Hepatocyte (in vitro differentiated cells): Measurements from ENCODE around the gene TAL1. TPM values are rescaled to one million over a fixed set of nuclear protein-coding genes. Genes with fewer than 3 reads are reported as not detected.

ENCODE experiments used
- DNase-seq: peaks from one replicate; pipeline ENCODE4 v3.0.0-alpha.2; 2016; ENCODE audit warnings: low spot score
- H2AFZ ChIP-seq: fragments of 200-600 bp; sonication (generic); 2 replicates; pipeline ENCODE4 v1.6.0; 2016; ENCODE audit warnings: antibody characterized with exemption, mild to moderate bottlenecking
- H3K27ac ChIP-seq: fragments of 200-600 bp; sonication (generic); 2 replicates; pipeline ENCODE4 v1.5.1; 2016; ENCODE audit warnings: mild to moderate bottlenecking
- H3K27me3 ChIP-seq: fragments of 200-600 bp; sonication (generic); 2 replicates; pipeline ENCODE4 v1.6.1; 2016
- H3K36me3 ChIP-seq: fragments of 200-600 bp; sonication (generic); replicated peaks from 2 replicates; pipeline ENCODE4 v1.5.1; 2016; ENCODE audit warnings: low read depth; ENCODE audit not compliant: insufficient read depth
- H3K4me1 ChIP-seq: fragments of 200-600 bp; sonication (generic); 2 replicates; pipeline ENCODE4 v1.5.1; 2016; ENCODE audit warnings: mild to moderate bottlenecking, moderate library complexity; ENCODE audit not compliant: insufficient read depth
- H3K4me2 ChIP-seq: fragments of 200-600 bp; sonication (generic); 2 replicates; pipeline ENCODE4 v1.6.0; 2016
- H3K4me3 ChIP-seq: fragments of 200-600 bp; sonication (generic); 2 replicates; pipeline ENCODE4 v1.5.1; 2016; ENCODE audit warnings: mild to moderate bottlenecking
- H3K79me2 ChIP-seq: fragments of 200-600 bp; sonication (generic); 2 replicates; pipeline ENCODE4 v1.6.0; 2017; ENCODE audit warnings: mild to moderate bottlenecking
- H3K9me2 ChIP-seq: fragments of 200-600 bp; sonication (generic); replicated peaks from 2 replicates; pipeline ENCODE4 v1.6.0; 2017; ENCODE audit warnings: mild to moderate bottlenecking; ENCODE audit not compliant: insufficient read depth
- H3K9me3 ChIP-seq: fragments of 200-600 bp; sonication (generic); 2 replicates; pipeline ENCODE4 v1.5.1; 2016; ENCODE audit warnings: low read depth, mild to moderate bottlenecking
- H4K20me1 ChIP-seq: fragments of 200-600 bp; sonication (generic); 2 replicates; pipeline ENCODE4 v1.6.0; 2016; ENCODE audit warnings: mild to moderate bottlenecking; ENCODE audit not compliant: insufficient read depth, poor library complexity, severe bottlenecking
- EZH2 ChIP-seq: fragments of 200-600 bp; sonication (generic); IDR thresholded peaks from 2 replicates; pipeline ENCODE4 v1.6.1; 2016; ENCODE audit warnings: antibody characterized with exemption, mild to moderate bottlenecking, borderline replicate concordance
- EZH2phosphoT487 ChIP-seq: fragments of 200-600 bp; sonication (generic); IDR thresholded peaks from one replicate; pipeline ENCODE4 v1.6.1; 2018; ENCODE audit warnings: antibody characterized with exemption, mild to moderate bottlenecking, low read depth, moderate library complexity; ENCODE audit not compliant: unreplicated experiment, severe bottlenecking
- WGBS: methylation state at CpG from one replicate; pipeline ENCODE4 v1.1.6; 2016; ENCODE audit warnings: low lambda C conversion rate; ENCODE audit errors: missing lambda C conversion rate; 5-methylcytosine and 5-hydroxymethylcytosine counted together
- polyA plus RNA-seq: library from polyadenylated mRNA; unstranded; fragments of >200 nt; fragmentation: Nextera tagmentation; extraction: Ambion mirVana; gene quantifications from 2 replicates; pipeline ENCODE4 v1.2.1, GENCODE V29; 2016
- total RNA-seq: library from RNA; depleted of rRNA; stranded (reverse); fragments of >200 nt; gene quantifications from 2 replicates; pipeline ENCODE4 v1.2.3, GENCODE V29; 2014
- TF ChIP-seq, protein P1 (sequence below): fragments of 200-600 bp; sonication (generic); IDR thresholded peaks from 2 replicates; pipeline ENCODE4 v1.5.1; 2016; ENCODE audit warnings: antibody characterized with exemption, mild to moderate bottlenecking; ENCODE audit not compliant: poor library complexity

TAL1 gene
- total and polyA plus RNA-seq, 2 experiments from 2014 or later = 0.13 TPM; not detected in 1

DNA sequence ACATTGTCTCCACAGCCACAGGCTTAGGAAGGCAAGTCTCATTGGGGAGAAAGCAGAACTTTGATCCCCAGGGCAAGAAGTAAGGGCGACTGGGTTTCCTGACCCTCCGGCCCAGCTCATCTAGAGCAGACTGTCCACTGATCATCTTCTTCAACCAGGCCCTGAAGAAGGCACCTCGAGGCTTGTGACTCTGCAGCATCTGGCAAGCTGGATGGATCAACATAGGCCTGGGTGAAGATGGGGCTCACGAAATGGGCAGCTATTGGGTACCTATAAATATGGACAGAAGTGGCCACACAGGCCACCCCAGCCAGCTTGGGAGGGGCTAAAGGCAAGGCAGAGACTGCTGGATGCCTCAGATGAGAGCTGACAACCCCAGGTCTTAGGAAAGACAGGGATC is 13.0 kb downstream of the TAL1 start:
- 86% methylated on average over 4 of the region's 4 CpGs for WGBS
- Histone ChIP-seq H3K4me2 (no peak overlapping the region), H3K27ac (no peak overlapping the region), H3K36me3 (no peaks in the 10 kb centered on the region), H4K20me1 (no peaks in the 10 kb centered on the region), H3K79me2 (no peaks in the 10 kb centered on the region), H3K4me1 (peaks cover 7% of the 10 kb centered on the region), H3K9me2 (no peaks in the 10 kb centered on the region), H3K27me3 (peaks cover 32% of the 10 kb centered on the region), H2AFZ (no peak overlapping the region), H3K9me3 (no peaks in the 10 kb centered on the region), H3K4me3 (no peak overlapping the region)
- TF ChIP-seq, protein P1, sequence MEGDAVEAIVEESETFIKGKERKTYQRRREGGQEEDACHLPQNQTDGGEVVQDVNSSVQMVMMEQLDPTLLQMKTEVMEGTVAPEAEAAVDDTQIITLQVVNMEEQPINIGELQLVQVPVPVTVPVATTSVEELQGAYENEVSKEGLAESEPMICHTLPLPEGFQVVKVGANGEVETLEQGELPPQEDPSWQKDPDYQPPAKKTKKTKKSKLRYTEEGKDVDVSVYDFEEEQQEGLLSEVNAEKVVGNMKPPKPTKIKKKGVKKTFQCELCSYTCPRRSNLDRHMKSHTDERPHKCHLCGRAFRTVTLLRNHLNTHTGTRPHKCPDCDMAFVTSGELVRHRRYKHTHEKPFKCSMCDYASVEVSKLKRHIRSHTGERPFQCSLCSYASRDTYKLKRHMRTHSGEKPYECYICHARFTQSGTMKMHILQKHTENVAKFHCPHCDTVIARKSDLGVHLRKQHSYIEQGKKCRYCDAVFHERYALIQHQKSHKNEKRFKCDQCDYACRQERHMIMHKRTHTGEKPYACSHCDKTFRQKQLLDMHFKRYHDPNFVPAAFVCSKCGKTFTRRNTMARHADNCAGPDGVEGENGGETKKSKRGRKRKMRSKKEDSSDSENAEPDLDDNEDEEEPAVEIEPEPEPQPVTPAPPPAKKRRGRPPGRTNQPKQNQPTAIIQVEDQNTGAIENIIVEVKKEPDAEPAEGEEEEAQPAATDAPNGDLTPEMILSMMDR = no peak
- no peak for TF ChIP-seq EZH2phosphoT487
- TF ChIP-seq EZH2 = no peak
- no peak for DNase-seq

DNA sequence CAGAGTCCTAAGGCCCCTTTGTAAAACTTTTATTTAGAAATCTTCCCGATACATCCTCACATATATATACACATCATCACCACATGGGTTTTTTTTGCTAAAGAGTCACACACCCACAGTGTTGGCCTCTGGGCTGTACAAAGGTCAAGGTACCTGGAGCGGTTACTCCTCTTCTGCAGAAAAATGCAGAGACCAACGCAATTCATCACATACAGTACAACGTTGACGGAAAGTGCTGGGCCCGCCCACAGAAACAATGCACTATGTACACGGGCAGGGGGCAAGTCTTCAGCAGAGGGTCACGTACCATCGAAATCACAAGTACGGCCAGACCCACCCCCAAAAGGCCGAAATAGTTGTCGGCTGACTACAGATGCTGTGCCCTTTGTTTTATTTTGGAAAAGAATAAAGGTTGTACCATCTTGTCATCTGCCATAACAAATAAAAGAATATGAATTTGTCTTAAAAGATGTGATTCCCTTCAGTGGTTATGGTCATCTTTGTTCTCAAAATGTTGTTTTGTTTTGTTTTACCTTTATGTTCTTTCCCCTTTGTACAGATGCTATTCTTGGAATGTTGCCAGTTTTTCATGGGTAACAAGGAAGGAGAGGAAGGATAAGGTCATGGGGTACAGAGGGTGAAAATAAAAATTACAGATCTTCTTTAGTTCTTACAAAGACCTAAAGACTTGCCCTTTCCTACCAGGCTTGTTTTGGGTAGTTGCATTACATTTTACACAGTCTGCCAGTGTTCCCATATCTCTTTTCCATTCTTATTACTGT is 15.6 kb downstream of the TAL1 start:
- Histone ChIP-seq H3K27ac (peak overlapping the region; percentile 37), H4K20me1 (no peaks in the 10 kb centered on the region), H2AFZ (no peak overlapping the region), H3K79me2 (no peaks in the 10 kb centered on the region), H3K4me2 (no peak overlapping the region), H3K4me1 (peaks cover 7% of the 10 kb centered on the region), H3K27me3 (peaks cover 8% of the 10 kb centered on the region), H3K36me3 (no peaks in the 10 kb centered on the region), H3K4me3 (no peak overlapping the region), H3K9me2 (no peaks in the 10 kb centered on the region), H3K9me3 (no peaks in the 10 kb centered on the region)
- DNase-seq = no peak
- 68% methylated on average over 12 of the region's 12 CpGs for WGBS
- TF ChIP-seq EZH2 (no peak), EZH2phosphoT487 (no peak)
- TF ChIP-seq, protein P1 = no peak

DNA sequence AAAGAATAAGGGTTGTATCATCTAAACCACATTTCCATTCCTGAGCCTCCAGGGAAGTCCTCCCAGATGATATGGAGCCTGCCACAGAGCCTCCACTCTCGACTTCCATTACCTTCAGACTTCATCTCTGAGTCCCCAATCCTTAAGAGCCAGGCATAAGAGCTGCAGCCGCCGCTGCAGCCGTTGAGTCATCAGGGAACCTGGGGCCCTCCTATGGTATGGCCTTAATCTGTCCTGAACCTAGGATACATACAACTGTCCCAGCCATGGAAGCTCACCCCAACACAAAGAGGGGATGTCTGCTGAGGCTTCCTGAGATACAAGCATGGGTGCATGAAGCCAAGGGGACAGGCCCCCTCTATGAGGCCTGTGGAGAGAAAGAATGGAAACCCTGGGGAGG is 16.3 kb downstream of the TAL1 start:
- 88% methylated on average over 4 of the region's 4 CpGs for WGBS
- H3K4me2 ChIP-seq = no peak overlapping the region

More for the DNA sequence above, 16.3 kb downstream of the TAL1 start:
- H3K9me2 ChIP-seq = no peaks in the 10 kb centered on the region
- H4K20me1 ChIP-seq = no peaks in the 10 kb centered on the region
- no peak for DNase-seq
- H3K27ac ChIP-seq = peak overlapping the region; percentile 37
- H2AFZ ChIP-seq = no peak overlapping the region
- H3K27me3 ChIP-seq = peaks cover 2% of the 10 kb centered on the region
- no peaks in the 10 kb centered on the region for H3K36me3 ChIP-seq
- TF ChIP-seq, protein P1 = no peak
- no peak for TF ChIP-seq EZH2
- TF ChIP-seq EZH2phosphoT487 = no peak
- H3K4me3 ChIP-seq = no peak overlapping the region
- H3K4me1 ChIP-seq = peaks cover 7% of the 10 kb centered on the region
- no peaks in the 10 kb centered on the region for H3K79me2 ChIP-seq
- no peaks in the 10 kb centered on the region for H3K9me3 ChIP-seq
